HUDEP-2 (cell line): ENCODE results near the gene DAPL1.

Source experiments
- DNase-seq, 76 experiments: peaks; one replicate each; lab custom pipeline; 2025; ENCODE audit not compliant: unreplicated experiment in 76 of 76; lab: John Stamatoyannopoulos, UW

Gene DAPL1

DNA sequence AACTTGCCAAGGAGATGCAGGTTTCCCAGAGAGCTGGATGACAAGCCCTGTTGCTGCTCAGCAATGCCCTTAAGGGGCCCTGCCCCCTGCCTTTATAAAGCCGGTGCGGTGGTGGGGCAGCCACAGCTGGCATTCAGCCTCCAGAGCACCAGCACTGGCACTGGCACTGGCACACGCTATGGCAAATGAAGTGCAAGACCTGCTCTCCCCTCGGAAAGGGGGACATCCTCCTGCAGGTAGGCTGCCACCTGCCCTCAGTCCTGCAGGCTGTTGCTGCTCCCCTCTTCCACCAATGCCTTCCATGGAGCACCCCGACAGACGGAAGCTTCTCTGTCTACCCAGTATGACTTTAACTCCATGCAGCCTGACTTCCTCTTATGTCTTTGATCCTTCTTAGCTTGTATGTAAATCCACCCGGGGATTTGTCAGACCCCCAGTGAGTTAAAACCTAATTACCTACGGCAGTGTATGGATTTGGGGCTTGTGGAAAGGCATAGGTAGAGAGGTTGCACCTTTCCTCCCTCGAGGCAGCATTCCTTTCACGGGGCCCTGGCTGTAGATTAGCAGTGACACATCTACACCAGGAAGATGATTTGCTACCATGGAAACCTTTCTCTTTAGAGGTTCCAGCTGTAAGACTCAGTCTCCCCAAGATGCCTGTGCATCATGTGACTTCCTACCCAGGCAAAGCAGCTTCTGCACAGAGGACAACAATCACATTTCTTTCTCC lies at the start of gene DAPL1:
TSS of gene DAPL1 (plus strand) at position 123 of the 730 bp plus-strand sequence. CDS start at position 179, 56 bp downstream.
- no peak for DNase-seq

DNA sequence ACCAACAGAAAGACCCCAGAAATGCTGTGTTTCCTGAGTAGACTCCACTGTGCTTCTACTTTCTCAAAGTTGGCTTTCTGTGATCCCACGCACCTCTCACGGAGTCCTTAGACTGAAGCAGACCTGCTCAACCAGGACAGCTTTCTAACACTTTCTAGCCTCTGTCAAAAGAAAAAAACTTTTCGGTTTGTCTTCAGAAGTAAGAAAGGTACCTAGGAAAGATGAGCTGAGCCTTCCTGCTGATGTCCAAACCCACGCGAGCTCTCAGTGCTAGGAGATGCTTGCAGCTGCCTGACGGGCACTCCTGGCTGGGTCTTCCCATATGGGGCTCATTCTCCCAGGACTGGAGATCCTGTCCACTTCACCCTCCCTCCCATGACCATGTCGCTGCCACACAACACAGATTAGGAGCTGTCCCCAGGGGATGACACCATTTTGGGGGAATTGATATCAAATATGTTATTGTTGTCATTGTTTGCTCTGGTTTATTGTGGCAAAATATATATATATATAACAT lies 49.2 kb upstream of the DAPL1 start:
- no peak for DNase-seq

GRCh38 chr2:158746488-158746887 lies 48.6 kb upstream of the DAPL1 start:
- DNase-seq = no peak

GRCh38 chr2:158747281-158747680 lies 47.8 kb upstream of the DAPL1 start:
- no peak for DNase-seq

- no peak for DNase-seq
Observed at GRCh38 chr2:158748926-158749590, 46.1 kb upstream of the DAPL1 start.

GRCh38 chr2:158750458-158751125 lies 44.5 kb upstream of the DAPL1 start:
- DNase-seq = no peak

- peak in 31 of 76 experiments; percentile 2 to 56 (median 22) for DNase-seq
Observed at GRCh38 chr2:158753641-158754611, 41.2 kb upstream of the DAPL1 start.

- DNase-seq = peak in 5 of 76 experiments; percentile 1 to 23 (median 5)
Observed at GRCh38 chr2:158755310-158756087, 39.6 kb upstream of the DAPL1 start.

DNA sequence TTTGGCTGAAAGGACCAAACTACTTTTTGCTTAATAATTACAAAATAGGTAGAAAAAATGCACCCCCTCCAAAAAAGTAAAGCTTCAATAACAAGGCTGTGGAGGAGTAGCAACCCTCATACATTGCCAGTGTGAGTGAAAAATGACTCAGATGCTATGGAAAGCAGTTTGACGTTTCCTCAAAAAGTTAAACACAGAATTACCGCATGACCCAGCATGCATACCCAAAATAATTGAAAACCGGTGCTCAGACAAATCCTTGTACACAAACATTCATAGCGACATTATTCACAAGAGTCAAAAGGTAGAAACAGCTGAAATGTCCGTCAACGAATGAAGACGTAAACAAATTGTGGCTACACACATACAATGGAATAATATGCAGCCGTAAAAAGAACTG lies 38.8 kb upstream of the DAPL1 start:
- DNase-seq = no peak

DNA sequence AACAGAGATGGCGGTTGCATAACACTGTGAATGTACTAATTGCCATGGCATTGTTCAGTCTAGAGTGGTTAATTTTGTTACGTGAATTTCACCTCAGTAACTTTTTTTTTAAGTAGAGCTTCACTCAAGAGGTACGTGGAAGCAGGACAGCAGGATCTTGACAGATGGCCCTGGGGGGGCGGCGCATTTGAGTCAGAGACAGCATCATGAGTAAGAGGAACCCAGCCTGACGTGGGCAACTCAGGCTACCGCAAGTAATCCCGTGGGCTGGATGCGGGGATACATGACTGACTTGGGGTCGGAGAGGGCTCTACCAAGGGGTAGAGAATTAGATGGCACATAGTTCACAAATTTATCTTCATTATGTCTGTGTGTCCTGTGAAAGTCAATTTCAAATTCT lies 38.1 kb upstream of the DAPL1 start:
- no peak for DNase-seq

DNA sequence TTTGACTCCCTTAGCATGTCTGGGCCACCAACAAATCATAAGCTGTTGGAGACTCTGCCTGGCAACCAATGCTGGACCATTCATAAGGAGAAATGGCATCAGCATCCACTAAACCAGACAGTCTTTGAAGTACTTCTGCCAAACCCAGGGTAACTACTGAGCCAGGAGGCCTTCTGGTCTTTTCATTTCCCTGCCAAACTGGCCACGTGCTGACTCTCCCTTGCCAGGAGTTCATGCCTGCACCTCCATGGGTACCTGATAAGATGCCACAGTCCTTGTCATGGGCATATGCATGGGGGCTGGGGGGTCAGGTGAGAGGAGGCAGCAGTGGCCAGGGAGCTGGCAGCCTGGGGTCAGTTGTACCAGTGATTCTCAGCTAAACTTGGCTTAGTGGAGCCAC lies 34.2 kb upstream of the DAPL1 start:
- no peak for DNase-seq

DNA sequence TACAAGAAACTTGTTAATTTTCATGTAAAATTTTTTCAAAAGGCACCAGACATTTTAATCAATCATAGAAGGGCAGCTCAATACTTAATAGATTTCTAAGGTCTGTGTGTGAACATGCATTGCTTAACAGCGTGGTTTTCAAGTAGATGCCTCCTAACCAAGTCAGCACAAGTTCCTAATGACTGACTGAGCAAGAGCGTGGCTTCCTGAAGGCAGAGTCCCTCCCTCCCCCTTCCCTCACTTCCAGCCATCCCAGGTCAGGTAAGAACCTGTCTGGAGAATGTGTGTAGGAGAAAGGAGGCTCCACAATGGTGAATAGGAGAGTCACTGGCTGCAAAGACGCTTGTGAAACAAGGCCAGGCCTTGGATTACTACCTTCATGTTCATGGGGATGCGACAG lies 33.5 kb upstream of the DAPL1 start:
- no peak for DNase-seq

DNA sequence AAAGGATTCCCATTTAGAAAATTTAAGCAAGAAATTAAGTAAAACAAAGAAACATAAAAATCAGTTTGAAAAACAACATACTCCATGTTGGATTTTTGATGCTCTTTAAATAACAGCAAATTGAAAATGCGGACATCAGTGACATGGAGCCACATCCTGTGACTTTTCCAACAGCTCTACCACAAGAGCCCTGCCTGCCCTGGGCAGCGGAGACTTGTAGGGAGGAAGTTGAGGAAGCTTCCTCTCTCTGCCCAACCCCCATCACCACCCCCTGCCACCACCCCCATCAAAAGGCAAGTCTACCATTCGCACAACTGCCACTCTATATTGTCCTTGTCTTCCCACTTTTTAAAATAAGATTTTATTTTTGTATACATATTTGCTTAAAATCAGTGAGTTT lies 32.8 kb upstream of the DAPL1 start:
- no peak for DNase-seq

- no peak for DNase-seq
Observed at GRCh38 chr2:158766524-158766923, 28.6 kb upstream of the DAPL1 start.

GRCh38 chr2:158772306-158773078 lies 22.6 kb upstream of the DAPL1 start:
- no peak for DNase-seq

- no peak for DNase-seq
Observed at GRCh38 chr2:158773121-158773520, 22.0 kb upstream of the DAPL1 start.

GRCh38 chr2:158774681-158775080 lies 20.4 kb upstream of the DAPL1 start:
- DNase-seq = no peak

DNA sequence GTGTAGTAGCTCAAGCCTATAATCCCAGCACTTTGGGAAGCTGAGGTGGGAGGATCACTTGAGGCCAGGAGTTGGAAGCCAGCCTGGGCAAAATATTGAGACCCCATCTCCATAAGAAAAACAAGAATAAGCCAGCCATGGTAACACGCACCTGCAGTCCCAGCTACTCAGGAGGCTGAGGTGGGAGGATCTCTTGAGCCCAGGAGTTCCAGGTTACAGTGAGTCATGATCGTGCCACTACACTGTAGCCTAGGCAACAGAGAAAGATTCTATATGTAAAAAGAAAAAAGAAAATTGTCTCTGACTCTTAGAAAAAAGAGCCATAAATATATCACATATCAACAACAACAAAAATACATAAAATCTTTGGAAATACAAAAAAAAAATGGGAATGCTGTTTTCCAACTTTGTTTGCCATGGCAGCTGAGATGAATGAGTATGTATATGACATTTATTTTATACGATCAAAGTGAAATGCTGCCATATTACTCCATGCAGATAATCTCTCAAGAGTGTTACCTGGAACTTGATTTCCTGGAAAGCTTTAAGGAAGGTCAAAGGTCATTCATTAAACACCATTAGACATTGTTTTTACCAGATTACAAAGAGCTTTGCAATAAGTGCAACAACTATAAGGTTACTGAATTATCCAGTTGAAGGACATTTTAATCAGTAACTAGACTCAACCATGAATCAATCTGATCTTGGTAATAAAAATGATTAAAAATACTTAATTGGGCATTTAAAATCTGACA lies 19.7 kb upstream of the DAPL1 start:
- DNase-seq = no peak
